Measurements from ENCODE around the gene CHCHD4.

DNA sequence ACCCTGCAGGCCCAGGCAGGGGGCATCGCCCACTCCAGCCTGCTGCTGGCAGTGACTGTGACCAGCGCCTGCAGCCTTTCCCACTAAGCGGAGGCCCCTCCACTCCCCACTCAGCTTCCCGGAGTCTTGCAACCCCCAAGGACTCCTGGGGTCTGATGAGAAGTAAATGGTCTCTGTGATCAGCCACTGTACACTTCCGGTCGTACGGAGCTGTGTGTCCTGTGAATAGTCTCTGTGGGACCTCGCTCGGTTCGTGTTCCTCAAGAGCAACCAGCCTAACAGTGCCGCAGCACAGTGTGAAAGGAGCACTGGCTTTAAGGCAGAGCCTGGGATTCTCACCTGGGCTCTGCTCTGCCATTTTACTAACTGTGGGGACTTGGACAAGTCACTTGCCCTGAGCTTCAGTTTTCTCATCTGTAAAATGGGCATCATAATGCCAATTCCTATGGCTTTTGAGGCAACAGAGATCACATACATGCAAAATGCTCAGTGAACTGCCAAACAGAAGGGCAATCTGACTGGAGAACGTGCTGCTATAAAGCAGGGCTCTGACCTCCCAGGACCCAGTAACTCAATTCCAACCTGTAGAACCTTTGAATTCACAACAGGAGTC, 26.9 kb upstream of the CHCHD4 start:
- no peak for TF ChIP-seq REST (IDR thresholded peaks at IDR 0.05; ENCODE audit: insufficient read depth in 1 of 2, low read depth in 2 of 2, low read length in 2 of 2)
- TF ChIP-seq POLR2AphosphoS5 (IDR thresholded peaks at IDR 0.05; ENCODE audit: low read depth, low read length), result no peak
- TF ChIP-seq TAF1 (IDR thresholded peaks at IDR 0.05; ENCODE audit: borderline replicate concordance, insufficient read depth, low read length), result no peak
- no peak for TF ChIP-seq SIN3A (IDR thresholded peaks at IDR 0.05; ENCODE audit: borderline replicate concordance, insufficient read depth, low read length)

Measured in PFSK-1 (cell line).